Suprapubic skin (tissue), 4 donors: ENCODE measurements around the gene UCP3. TPM values are rescaled to one million over a fixed set of nuclear protein-coding genes. Genes with fewer than 3 reads are reported as not detected.

Experiments used
- DNase-seq, 2 donors: peaks; one replicate each; pipeline ENCODE4 v3.0.0-alpha.2; 2019; ENCODE audit warnings: low spot score in 2 of 2
- H3K27ac ChIP-seq: fragments of 200-600 bp; sonication (generic); one replicate; pipeline ENCODE4 v1.5.1; 2019
- H3K27me3 ChIP-seq: fragments of 200-600 bp; sonication (generic); one replicate; pipeline ENCODE4 v1.5.1; 2019
- H3K36me3 ChIP-seq: fragments of 200-600 bp; sonication (generic); one replicate; pipeline ENCODE4 v1.5.1; 2019
- H3K4me1 ChIP-seq: fragments of 200-600 bp; sonication (generic); one replicate; pipeline ENCODE4 v1.5.1; 2019
- H3K4me3 ChIP-seq: fragments of 200-600 bp; sonication (generic); one replicate; pipeline ENCODE4 v1.5.1; 2019; ENCODE audit warnings: mild to moderate bottlenecking
- H3K9me3 ChIP-seq: fragments of 200-600 bp; sonication (generic); one replicate; pipeline ENCODE4 v1.5.1; 2019
- CTCF ChIP-seq, 2 donors: fragments of 200-600 bp in 1 of 2; fragments of 450-650 bp in 1 of 2; sonication (generic) in 1 of 2; IDR thresholded peaks; one replicate each; pipeline ENCODE4 v1.5.1; 2016 to 2019; ENCODE audit warnings: antibody characterized with exemption in 2 of 2, mild to moderate bottlenecking in 1 of 2, moderate library complexity in 1 of 2
- EP300 ChIP-seq: sonication (generic); formaldehyde crosslinking; IDR thresholded peaks from one replicate; pipeline ENCODE4 v1.6.1; 2017; ENCODE audit warnings: antibody characterized with exemption
- POLR2A ChIP-seq, 2 donors: fragments of 450-650 bp; IDR thresholded peaks; one replicate each; pipeline ENCODE4 v1.6.1; 2017; ENCODE audit warnings: antibody characterized with exemption in 2 of 2, mild to moderate bottlenecking in 2 of 2, moderate library complexity in 2 of 2
- POLR2AphosphoS5 ChIP-seq, 3 donors: sonication (generic); formaldehyde crosslinking; IDR thresholded peaks; one replicate each; pipeline ENCODE4 v1.6.1; 2017; ENCODE audit warnings: antibody characterized with exemption in 3 of 3
- WGBS: methylation state at CpG from one replicate; pipeline ENCODE4 v1.1.5; 2018; 5-methylcytosine and 5-hydroxymethylcytosine counted together
- total RNA-seq, 4 donors: library from RNA; depleted of rRNA; stranded (reverse); fragments of >200 nt; gene quantifications; one replicate each; pipeline ENCODE4 v1.1.0, GENCODE V29; 2016

The UCP3 gene
- total RNA-seq, 4 donors from 2014 or later: 2.3 to 6.6 (median 3.9) TPM

GRCh38 chr11:74022546-74022945 lies 13.7 kb upstream of the UCP3 start:
- no peaks in the 10 kb centered on the region for H3K27me3 ChIP-seq
- DNase-seq: no peak
- 84% methylated on average over 6 of the region's 6 CpGs for WGBS
- H3K4me1 ChIP-seq: peaks cover 29% of the 10 kb centered on the region
- no peak overlapping the region for H3K27ac ChIP-seq
- TF ChIP-seq EP300 (no peak), CTCF (IDR thresholded peaks at IDR 0.05) (no peak), POLR2A (IDR thresholded peaks at IDR 0.05) (no peak), POLR2AphosphoS5 (IDR thresholded peaks at IDR 0.05) (no peak)
- no peak overlapping the region for H3K4me3 ChIP-seq
- H3K9me3 ChIP-seq: no peaks in the 10 kb centered on the region
- H3K36me3 ChIP-seq: peaks cover 4% of the 10 kb centered on the region

GRCh38 chr11:74021998-74022397 lies 13.1 kb upstream of the UCP3 start:
- WGBS: 98% methylated on average over 6 of the region's 6 CpGs
- Histone ChIP-seq H3K4me3 (no peak overlapping the region), H3K27ac (no peak overlapping the region), H3K27me3 (no peaks in the 10 kb centered on the region), H3K36me3 (peaks cover 6% of the 10 kb centered on the region), H3K4me1 (peaks cover 31% of the 10 kb centered on the region), H3K9me3 (no peaks in the 10 kb centered on the region)
- no peak for DNase-seq
- TF ChIP-seq EP300 (no peak), POLR2A (IDR thresholded peaks at IDR 0.05) (no peak), POLR2AphosphoS5 (IDR thresholded peaks at IDR 0.05) (no peak), CTCF (IDR thresholded peaks at IDR 0.05) (no peak)

- Histone ChIP-seq H3K27me3 (no peaks in the 10 kb centered on the region), H3K27ac (no peak overlapping the region), H3K9me3 (no peaks in the 10 kb centered on the region), H3K4me3 (no peak overlapping the region), H3K36me3 (peaks cover 8% of the 10 kb centered on the region), H3K4me1 (peaks cover 31% of the 10 kb centered on the region)
- TF ChIP-seq POLR2AphosphoS5 (IDR thresholded peaks at IDR 0.05): no peak
- TF ChIP-seq POLR2A (IDR thresholded peaks at IDR 0.05): no peak
- DNase-seq: no peak
- WGBS: 86% methylated on average over 4 of the region's 4 CpGs
Measured at GRCh38 chr11:74020539-74020938, 11.7 kb upstream of the UCP3 start.

- WGBS: 76% methylated on average over 4 of the region's 4 CpGs
- H3K36me3 ChIP-seq: peaks cover 8% of the 10 kb centered on the region
- peaks cover 34% of the 10 kb centered on the region for H3K4me1 ChIP-seq
- DNase-seq: no peak
- H3K4me3 ChIP-seq: no peak overlapping the region
- H3K27me3 ChIP-seq: no peaks in the 10 kb centered on the region
- no peak for TF ChIP-seq POLR2AphosphoS5 (IDR thresholded peaks at IDR 0.05)
- no peak for TF ChIP-seq EP300
- TF ChIP-seq CTCF (IDR thresholded peaks at IDR 0.05): no peak
- no peak for TF ChIP-seq POLR2A (IDR thresholded peaks at IDR 0.05)
- H3K9me3 ChIP-seq: no peaks in the 10 kb centered on the region
- no peak overlapping the region for H3K27ac ChIP-seq
Measured at GRCh38 chr11:74019860-74020259, 11.0 kb upstream of the UCP3 start.

GRCh38 chr11:74019104-74019738 lies 10.3 kb upstream of the UCP3 start:
- 58% methylated on average over 4 of the region's 4 CpGs for WGBS
- DNase-seq: no peak

More at GRCh38 chr11:74019104-74019738, 10.3 kb upstream of the UCP3 start:
- peaks cover 34% of the 10 kb centered on the region for H3K4me1 ChIP-seq
- TF ChIP-seq POLR2A (IDR thresholded peaks at IDR 0.05) (no peak), POLR2AphosphoS5 (IDR thresholded peaks at IDR 0.05) (no peak), CTCF (IDR thresholded peaks at IDR 0.05) (no peak), EP300 (no peak)
- H3K9me3 ChIP-seq: no peaks in the 10 kb centered on the region
- peak overlapping the region; percentile 80 for H3K27ac ChIP-seq
- no peak overlapping the region for H3K4me3 ChIP-seq
- H3K27me3 ChIP-seq: no peaks in the 10 kb centered on the region
- peaks cover 8% of the 10 kb centered on the region for H3K36me3 ChIP-seq
